Stimulated activated CD4-positive, alpha-beta T cell treated with anti-CD3 and anti-CD28 coated beads, TNF-alpha, amount 100 ng/mL, for 1 hour (primary cell): ENCODE results near the gene CAMK1D.

ENCODE experiments used
- DNase-seq, 3 donors: peaks; one replicate each; pipeline ENCODE4 v3.0.0-alpha.2; 2020; ENCODE audit warnings: low read depth in 3 of 3, low spot score in 1 of 3

Gene CAMK1D

DNA sequence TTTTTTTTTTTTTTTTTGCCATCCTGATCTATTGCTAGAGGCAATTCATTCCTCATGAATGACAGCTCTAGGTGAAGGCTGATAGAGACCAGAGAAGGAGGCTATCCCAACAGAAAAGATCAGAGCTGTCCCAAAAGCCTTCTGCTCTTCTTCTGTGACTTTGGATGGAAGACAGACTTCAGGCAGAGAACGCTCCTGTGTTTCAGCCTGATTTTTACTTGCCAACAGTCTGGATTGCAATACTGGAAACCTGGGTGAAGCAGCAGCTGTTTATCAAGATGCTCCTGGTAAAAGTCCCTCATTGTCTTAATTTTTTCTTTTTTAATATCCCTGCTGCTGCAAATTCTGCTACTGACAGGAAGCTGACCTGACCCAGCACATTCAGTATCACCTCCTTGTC, 432.6 kb downstream of the CAMK1D start:
- no peak for DNase-seq

DNA sequence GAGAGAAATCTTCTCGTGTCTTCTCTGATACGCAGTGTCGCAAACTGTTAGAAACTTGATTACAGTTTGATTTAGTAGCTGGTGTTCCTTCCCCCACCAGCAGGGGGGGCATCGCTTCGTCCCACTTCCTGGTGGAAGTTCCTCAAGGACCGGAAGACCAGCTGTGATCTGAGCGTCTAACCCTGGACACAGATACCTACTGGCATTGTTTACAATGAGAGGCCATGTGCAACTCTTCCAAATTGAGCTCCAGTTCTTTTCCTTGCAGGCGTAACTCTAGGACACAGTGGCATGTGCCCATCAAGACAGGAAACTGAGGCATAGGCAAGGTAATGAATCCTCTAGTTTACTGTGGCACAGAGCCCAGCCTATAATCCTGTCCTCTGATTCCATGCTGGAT, 433.2 kb downstream of the CAMK1D start:
- peak in 1 of 3 donors; percentile 10 for DNase-seq

DNA sequence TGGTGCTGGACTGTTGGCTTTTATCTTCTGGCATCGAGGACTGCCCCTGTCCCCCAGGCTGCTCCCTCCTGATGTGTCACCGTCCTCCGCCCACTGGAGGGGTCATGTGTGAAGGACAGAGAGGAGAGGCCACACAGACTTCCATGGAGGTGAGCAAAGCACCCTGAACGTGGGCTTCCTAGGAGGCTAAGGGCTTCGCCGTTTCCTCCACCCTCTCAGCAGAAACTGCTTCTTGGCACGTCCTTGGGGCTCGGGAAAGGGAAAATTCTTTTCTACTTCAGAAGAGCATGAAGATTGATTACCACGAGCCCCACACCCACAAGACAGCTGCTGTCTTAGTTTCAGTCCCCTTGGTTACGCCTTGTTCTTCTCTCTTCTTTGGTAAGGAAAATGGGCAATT, 433.9 kb downstream of the CAMK1D start:
- DNase-seq, result no peak

DNA sequence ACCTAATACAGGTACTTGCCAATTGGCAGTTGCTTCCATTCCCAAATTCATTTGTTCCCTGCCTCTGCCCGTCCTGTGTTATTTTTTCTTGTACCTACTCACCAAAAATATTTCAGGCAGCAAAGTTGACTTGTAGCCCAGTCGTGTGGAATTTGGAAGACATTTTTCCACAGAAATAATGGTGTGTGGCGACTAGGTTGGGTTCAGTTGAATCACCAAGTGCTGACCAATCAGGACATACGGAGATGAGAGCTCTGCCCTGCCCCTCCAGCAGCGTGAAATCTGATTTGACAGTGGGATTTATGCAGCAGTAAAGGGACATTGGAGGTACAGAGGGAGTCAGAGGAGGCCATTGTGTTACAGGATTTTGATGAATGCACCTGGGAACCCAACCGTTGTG, 435.3 kb downstream of the CAMK1D start:
- no peak for DNase-seq

DNA sequence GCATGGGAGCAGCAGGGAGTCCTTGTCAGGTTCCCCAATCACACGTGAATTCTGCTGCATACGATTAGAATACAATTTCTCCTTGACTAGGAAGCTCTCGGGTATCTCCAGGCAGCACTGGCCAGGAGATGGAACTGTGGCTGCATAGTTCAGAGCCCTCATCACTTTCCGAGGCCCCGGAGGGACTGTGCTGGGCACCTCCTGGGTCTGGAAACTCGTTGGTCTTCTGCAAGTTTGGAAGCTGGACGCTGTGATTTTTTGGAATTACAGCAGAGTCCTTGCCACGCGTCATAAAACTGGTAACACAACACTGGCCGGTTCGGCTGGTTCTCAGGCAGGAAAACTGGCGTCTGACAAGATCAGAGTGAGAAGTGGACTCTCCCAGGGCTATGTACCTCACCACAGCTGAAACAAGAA, 436.1 kb downstream of the CAMK1D start:
- DNase-seq, result no peak

DNA sequence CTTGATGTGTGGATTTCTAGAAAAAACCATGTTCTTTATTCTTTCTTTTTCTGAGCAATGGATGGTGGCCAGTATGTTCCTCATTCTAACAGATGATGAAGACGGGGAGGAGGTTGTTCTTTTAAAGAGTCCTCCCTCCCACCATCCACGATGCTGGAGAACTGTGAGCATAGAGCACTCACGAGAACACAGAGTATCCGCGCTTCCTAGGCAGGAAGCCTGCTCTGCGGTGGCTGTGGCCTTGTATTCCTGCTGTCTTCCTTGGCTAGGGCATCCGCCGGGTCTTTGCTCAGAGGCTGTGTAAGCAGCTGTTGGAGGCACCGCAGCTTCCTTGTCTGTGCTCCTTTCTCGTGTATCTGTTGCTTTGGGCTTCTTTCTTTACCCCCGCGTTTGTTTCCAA, 437.9 kb downstream of the CAMK1D start:
- DNase-seq, result no peak

DNA sequence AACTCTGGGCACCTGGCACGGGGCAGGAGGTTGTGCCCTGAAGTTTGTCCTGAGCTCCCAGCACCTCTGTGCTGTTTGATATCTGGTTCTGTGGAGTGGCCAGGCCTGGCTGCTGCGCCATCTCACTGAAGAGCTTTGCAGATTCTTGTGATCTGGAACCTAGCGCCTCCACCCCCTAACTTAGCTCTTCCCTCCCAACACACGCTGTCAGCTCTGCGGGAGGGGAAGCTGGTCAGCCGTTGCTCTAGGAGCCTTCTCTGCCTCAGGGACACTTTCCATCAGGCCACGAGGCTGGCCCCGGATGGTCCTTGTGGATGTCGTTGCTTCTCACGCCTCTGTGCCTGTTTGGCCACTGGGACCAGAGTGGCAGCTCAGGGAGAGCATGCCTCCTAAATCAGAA, 438.9 kb downstream of the CAMK1D start:
- DNase-seq, result no peak

DNA sequence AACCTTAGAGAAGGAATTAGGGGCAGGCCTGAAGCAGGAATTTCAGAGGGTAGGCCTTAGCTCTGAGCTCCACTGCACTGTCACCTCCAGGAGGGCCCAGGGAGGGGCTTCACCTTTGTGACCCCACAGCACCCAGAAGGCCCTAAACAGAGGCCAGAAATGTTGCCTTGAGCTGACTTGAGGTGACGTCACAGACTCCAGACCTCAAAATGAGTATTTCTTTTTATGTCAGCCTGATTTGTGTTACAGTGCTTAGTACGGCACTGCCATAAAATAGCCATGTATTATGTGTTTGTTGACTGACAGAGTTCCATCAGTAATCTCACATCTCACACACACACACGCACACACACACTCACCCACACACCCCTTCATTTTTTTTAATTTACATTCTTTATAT, 440.9 kb downstream of the CAMK1D start:
- DNase-seq, result no peak

DNA sequence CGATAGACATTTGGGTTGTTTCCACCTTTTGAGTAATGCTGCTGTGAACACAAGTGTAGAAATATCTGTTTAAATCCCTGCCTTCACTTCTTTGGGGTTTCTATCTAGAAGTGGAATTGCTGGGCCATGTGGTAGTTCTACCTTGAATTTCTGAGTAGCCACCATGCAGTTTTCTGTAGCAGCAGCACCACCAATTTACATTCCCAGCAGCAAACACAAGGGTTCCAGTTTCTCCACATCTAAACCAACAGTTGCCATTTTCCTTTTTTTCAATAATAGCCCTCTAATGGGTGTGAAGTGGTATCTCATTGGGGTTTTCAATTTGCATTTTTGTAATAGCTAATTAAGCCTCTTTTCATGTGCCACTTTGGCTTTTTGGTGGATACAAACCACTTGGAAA, 442.4 kb downstream of the CAMK1D start:
- DNase-seq, result no peak

DNA sequence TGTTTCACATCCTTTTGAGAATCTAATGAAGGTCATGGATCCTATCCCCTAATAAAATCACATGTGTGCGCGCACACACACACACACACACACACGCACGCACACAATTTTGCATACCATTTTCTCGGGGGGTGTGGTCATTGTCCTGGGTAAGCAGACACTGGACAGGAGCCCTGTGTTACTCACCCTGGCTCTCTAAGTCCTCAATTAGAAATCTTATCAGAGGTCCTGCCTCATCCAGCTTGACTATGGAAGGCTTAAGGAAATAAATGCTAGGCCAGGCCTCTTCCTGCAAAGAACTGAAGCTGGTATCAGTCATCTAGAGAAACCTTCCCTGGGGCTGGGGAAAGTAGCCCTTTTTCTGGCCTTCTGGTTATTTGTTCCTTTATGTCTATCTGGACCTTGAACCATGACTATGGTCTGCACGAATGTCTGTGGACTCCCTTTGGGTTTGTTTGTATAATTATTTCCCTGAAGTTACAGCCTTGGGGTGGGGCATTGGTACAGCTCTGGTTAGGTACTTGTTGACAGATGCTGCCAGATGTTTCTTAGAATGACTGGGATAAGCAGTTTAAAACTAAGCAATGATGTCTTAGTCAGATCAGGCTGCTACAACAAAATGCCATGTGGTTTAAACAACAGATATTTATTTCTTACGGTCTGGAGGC, 443.7 kb downstream of the CAMK1D start:
- no peak for DNase-seq

DNA sequence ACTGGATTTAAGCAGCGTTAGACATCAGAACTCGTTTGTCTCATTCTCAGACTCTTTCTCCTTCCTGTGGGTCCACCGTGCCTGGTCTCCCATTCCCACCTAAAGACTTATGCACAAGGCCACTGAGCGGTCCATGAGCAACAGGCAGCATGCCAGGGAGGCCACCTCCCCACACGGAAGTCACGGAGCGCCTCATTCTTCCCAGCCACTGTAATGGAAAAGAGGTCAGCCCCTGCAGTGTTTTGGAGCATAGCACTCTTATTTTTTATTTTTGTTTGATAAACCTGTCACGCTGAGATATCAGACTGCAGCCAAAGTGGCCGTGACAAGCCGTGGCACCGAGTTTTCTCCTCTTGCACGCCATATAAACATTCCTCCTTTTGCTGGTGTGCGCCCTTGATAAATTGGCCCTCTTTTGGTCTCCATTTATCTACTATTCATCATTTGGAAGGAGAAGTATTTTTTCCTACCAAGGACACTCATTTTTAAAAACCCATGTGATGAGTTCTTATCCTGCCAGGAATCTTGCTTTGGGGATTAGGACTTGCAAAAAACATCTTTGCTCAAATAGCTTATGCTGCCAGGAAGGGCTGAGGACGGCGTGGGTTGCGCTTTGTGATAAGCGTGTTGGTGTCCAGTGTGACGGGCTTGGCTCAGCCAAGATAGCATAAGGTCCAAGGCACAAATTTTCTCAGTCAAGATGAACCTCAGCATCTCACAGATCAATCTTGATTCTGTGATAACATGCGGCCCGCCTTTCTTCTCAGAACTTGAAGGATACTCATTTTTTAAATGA, 446.2 kb downstream of the CAMK1D start:
- DNase-seq, result no peak

DNA sequence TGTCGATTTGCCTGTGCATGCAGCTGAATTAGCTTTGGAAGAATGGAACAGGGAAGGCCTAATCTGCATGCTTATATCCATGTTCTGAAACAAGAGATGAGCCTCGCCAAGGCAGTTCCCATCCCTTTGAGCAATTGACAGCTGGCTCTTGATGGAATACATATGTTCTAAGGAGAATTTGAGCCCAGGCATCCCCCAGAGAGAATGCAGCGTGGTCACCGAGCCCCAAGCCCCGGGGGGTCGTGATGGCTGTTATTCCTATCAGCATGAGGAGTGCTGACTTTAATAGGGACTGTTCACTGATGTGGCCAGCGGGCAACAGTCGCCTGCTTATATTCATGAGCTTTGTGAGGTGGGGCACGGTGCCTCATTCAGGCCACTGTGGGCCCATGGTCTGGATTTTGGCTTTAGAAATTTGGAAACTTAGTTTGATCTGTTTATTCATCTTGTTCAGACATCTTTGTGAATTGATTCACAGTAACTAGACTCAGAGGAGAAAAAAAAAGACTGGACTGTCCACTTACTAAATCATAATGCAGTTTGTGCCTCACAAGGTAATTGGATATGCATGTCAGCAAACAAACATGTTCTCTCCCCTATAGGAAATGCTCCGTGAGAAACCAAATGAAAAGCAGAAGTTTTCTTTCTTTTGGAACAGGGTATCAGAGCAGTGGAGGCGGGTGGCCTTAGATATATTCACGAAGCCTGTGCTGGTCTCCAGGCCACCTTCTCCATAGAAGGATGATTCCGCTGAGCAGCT, 447.2 kb downstream of the CAMK1D start:
- no peak for DNase-seq

DNA sequence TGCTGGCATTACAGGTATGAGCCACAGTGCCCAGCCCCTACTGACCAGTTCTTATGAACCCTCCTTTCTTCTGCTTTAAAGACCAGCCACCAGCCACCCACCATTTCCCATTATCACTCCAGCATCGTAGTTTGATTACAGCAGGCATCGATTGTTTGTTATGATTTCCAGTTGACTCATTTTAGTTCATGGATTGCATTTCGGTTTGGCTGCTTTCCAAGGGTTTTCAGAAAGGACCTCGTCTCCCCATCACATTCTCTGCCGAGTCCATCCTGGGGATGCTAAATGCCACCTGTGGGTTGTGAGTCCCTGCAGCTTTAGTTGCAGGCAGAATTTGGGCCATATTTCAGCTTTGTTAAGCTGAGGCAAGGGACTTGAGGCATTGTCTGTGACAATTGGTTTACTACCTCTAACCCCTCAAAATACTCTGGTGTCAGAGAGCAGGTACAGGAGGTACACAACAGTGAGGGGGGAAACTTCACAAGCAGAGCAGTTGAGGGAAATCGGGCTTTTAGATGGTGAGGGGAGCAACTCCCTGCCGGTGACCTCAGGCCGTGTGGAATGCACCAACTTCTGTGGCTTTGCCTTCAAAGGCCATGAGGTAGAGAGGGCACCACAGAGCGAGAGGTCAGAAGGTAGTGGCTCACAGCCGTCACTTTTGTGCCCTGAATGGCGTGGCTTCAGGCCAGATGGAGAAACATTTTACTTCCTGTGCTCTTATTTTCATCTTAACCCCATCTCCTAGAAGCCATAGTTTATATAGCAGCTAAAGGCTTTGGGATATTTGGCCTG, 448.3 kb downstream of the CAMK1D start:
- DNase-seq, result no peak

DNA sequence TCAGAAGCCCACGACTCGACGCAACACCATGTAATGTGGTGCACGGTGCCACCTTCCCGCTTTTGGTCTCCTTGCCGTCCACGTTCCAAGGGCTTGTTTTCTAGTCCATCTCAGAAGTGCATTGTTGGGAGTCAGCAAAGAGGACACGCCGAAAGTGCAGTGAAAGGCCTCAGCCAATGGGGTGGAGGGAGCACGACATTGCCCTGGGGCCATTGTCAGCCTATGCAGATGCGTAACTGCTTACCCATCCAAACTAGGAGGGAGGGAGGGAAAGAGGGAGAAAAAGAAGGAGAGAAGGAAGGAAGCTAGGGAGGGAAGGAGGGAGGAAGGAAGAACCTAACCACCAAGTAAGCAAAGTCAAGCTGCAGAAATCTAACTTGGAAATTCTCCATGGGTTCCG, 449.8 kb downstream of the CAMK1D start:
- DNase-seq, result no peak

DNA sequence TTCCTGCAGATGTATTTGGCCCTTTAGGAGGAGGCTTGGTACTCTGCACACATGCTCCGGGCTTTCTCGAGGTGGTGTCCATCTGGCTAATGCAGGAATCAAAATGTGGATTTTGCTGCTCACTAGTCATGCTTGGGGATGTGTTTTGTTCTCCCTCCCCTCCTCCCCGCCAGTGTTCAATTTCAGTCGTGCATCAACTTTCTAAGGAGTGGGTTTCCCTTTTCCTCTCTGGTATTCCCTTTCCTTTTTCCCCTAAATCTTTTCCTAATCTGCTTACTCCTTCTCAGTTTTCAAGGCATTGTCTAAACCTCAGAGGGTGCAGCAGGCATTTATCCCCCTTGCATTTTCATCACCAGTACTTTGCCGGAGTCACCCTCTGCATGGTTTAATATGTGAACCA, 450.4 kb downstream of the CAMK1D start:
- no peak for DNase-seq

DNA sequence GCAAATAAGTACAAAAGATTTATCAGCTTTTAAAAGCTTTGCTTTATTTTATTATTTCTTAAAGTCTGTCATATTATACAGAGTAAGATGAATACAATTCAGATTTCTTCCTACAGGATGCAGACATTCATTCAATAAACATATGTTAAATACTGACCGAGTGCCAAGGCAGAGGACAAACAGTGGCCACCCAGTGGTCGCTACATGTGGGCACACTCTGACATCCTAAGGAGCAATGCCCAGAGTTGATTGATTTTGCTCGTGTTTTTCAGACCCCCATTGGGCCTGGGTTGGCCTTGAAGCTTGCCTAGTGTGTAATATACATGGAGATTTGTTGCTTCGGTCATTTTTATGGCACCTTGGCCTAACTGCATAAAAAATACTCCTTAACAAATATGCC, 451.0 kb downstream of the CAMK1D start:
- DNase-seq, result no peak

DNA sequence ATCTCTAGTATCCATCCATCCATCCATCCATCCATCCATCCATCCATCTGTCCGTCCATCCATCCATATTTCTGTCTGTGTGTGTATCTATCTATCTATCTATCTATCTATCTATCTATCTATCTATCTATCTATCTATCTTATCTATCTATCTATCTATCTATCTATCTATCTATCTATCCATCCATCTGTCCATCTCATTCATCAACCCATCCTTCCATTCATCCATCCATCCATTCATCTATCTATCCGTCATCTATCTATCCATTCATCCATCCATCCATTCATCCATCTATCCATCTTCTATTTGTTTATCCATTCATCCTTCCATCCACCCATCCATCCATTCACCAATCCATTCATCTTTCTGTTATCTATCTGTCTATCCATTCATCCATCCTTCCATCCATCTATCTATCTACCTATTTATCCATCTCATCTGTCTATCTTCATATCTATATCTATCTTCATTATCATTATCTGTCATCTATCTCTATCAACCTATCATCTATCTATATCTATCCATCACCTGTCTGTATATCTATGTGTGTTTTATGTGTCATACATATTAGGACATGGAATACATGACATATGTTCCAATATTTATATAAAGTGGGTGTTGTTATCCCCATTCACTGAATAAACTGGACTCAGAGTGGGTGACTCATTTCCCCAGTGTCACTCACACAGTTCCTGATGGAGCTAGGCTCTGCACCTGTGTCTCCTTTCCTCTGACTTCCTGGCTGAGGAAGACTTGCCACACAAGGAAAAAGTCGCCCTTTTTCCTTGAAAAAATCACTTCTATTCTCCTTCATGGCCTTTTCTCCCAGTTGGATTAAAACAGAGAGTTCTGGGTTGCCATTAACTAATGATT, 452.1 kb downstream of the CAMK1D start:
- DNase-seq, result no peak

DNA sequence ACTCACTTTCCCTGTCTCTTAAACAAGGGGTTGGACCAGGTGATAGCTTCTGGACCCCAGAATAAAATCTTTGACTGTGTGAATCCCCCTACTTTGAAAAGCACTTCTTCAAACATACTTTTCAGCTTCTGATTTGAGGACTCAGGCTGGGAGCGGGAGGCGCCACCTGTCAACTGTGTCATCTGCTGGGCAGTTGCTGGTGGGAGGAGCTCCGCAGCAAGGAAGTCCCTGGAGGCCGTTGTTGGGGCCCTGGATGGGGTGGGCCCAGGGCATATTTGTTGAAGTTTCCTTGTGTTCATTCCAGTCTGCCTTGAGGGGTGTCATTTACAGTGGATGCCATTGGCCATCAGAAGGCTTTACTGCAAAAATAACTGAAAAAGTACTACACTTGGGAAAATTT, 454.4 kb downstream of the CAMK1D start:
- DNase-seq, result no peak

DNA sequence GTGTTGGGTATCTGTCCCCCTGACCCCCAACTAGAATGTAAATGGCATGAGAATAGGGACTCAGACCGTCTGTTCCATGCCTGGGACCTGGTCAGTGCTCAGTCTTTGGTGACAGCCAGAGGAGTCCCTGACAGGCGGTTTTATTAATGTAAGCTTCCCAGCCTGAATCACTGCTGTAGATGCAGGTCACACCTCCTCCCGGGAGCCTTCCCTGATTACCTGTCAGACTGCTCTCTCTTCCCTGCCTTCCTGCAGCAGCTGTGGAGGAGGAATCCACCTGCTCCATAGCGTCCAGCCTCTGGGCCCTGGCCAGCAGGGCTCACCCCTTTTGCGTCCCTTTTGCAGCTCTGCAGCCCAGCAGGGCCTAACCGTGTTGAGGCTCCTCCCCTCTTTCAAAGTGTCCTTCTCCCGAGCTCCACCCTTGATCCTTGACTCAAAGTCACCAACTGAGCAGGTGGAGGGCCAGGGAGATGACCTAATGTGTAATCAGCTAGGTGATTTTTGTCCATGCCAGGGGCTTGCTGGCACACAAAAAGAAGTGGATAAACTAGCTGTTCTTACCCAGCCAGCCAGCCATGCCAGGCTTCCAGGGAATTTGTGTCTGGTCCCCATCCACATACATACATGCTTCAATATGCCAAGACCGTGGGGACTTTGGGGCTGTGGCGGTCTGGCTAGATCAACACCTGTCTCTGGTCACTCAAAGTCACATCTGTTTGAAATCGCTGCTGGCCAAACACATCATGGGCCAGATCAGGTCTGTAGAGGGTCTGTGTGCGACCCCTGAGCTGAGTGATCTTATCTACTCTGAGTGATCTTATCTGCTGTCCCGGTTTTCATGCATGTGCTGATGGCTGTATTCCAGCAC, 457.1 kb downstream of the CAMK1D start:
- no peak for DNase-seq
